Coronary artery (tissue), 2 donors: ENCODE data around the gene DLG3.

ENCODE experiments used
- DNase-seq: peaks from one replicate; pipeline ENCODE4 v3.0.0-alpha.2; 2017; ENCODE audit warnings: low spot score
- H3K27ac ChIP-seq, 2 donors: fragments of 200-600 bp; sonication (generic); one replicate each; pipeline ENCODE4 v1.5.1; 2016 to 2019
- H3K4me3 ChIP-seq: fragments of 200-600 bp; sonication (generic); 2 replicates; pipeline ENCODE4 v1.5.1; 2016; ENCODE audit warnings: mild to moderate bottlenecking, moderate library complexity
- TF ChIP-seq, protein P1 (sequence below): fragments of 200-600 bp; sonication (generic); IDR thresholded peaks from one replicate; pipeline ENCODE4 v1.5.1; 2019; ENCODE audit warnings: antibody characterized with exemption

DLG3 gene

DNA sequence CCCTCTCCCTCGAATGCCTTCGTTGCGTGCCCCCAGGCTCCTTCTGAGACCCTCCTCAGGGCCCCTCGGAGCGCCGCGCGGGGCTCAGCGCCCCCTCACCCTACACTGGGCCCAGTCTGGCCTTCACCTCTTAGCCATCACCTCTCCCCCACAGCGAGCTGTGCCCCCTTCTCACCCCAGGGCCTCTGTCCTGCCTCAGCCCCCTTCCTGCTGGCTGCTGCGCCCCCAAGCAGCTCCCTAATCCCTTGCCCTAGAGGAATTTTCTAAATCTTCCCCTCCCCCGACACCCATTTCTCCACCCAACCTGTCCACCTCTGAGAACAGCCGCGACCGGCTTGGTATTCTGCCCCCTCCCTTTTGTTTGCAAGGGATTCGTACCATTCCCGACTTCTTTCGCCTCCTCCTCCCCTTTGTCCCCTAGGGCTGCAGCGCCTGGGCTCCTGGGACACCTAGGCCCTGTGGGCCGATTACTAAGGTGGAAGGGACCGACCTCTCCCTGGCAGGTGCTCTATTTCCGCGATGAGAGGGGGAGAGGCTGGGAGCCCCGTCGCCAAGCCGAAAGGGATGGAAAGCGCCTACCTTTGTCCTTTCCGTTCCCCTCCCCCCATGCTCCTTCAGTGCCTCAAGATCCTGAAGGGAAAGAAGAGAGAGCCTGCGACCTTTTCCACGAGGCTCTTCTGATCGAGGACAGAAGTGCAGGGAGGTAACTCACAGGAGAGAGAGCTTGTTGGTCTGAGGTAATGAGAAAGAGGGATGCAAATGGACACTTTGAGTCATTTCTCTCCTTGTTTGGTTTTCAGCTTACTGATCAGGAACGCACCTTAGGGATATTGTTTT is 10.9 kb downstream of the DLG3 start:
- no peak for DNase-seq
- H3K4me3 ChIP-seq = peak overlapping the region; percentile 60
- peak overlapping the region; percentile 63 to 81 for H3K27ac ChIP-seq
- TF ChIP-seq, protein P1, sequence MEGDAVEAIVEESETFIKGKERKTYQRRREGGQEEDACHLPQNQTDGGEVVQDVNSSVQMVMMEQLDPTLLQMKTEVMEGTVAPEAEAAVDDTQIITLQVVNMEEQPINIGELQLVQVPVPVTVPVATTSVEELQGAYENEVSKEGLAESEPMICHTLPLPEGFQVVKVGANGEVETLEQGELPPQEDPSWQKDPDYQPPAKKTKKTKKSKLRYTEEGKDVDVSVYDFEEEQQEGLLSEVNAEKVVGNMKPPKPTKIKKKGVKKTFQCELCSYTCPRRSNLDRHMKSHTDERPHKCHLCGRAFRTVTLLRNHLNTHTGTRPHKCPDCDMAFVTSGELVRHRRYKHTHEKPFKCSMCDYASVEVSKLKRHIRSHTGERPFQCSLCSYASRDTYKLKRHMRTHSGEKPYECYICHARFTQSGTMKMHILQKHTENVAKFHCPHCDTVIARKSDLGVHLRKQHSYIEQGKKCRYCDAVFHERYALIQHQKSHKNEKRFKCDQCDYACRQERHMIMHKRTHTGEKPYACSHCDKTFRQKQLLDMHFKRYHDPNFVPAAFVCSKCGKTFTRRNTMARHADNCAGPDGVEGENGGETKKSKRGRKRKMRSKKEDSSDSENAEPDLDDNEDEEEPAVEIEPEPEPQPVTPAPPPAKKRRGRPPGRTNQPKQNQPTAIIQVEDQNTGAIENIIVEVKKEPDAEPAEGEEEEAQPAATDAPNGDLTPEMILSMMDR = no peak

DNA sequence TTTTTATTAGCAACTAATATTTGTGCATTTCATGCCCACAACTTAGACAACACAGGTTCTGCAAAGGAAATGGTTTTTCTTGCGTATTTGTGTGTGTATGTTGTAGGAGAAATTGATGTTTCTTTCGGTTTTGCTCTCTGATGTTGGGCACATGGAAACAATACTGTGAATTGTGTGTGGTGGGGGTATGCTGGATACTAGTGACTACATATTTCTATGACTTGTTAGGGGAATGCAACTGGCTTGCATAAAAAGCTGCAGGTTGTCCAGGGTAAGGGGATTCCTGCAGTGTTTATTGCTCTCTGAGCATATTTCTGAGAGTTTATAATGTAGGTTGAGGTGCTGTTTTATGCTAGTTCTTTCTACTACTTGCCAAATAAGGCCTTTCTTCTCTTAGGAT is 11.6 kb downstream of the DLG3 start:
- Histone ChIP-seq H3K4me3 (no peak overlapping the region), H3K27ac (no peak overlapping the region)
- no peak for DNase-seq
- TF ChIP-seq, protein P1 = no peak

DNA sequence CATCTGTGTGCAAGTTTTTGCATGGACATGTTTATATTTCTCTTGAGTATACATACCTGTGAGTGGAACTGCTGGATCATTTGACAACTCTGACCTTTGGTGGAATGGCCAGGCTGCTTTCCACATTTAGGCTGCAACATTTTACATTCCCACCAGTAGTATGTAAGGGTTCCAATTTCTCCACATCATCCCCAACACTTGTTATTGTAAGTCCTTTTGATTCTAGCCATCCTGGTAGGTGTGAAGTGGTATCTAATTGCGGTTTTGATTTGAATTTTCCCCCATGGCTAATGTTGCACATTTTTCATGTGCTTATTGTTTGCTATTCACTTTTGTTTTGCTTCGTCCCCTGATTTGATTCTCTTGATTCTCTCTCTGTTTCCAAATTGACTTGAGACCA is 16.4 kb downstream of the DLG3 start:
- TF ChIP-seq, protein P1 = no peak
- DNase-seq = no peak
- no peak overlapping the region for H3K27ac ChIP-seq
- H3K4me3 ChIP-seq = no peak overlapping the region

DNA sequence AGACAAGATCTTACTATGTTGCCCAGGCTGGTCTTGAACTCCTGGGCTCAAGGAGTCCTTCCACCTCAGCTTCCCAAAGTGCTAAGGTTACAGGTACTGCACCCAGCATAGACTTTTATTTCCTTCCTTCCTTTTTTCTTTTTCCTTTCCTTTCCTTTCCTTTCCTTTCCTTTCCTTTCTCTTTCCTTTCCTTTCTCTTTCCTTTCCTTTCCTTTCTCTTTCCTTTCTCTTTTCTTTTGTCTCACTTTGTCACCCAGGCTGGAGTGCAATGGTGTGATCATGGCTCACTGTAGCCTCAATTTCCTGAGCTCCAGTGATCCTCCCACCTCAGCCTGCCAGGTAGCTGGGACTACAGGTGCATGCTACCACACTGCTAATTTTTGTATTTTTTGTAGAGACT is 19.4 kb downstream of the DLG3 start:
- Histone ChIP-seq H3K4me3 (no peak overlapping the region), H3K27ac (no peak overlapping the region)
- TF ChIP-seq, protein P1 = no peak
- no peak for DNase-seq

DNA sequence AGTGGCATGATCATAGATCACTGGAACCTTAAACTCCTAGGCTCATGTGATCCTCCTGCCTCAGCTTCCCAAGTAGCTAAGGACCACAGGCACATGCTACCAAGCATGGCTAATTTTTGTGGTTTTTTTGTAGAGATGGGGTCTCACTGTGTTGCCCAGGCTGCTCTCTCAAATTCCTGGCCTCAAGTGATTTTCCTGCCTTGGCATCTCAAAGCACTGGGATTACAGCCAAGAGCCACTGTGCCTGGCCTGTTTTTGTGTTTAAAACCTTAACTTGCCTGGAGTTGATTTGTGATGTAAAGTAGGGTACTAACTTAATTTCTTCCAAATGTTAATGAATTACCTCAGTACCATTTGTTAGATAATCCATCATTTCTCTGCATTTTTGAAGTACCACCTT is 22.3 kb downstream of the DLG3 start:
- TF ChIP-seq, protein P1 = no peak
- H3K27ac ChIP-seq = no peak overlapping the region
- H3K4me3 ChIP-seq = no peak overlapping the region
- no peak for DNase-seq

DNA sequence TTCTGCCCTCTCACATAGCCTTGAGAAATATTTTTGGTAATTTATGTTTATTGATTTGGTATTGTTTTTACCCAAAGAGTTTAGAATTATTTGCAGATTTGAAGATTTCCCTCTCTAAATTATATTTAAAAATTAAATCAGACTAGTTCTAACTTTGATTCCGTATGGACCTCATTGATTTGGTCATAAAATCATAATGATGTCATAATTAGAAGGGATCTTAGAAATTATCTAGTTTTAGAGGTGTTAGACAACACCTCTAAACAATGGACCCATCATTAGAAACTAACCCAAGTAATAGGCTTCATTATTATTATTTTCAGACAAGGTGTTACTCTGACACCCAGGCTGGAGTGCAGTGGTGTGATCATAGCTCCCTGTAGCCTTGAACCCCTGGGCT is 24.1 kb downstream of the DLG3 start:
- Histone ChIP-seq H3K27ac (no peak overlapping the region), H3K4me3 (no peak overlapping the region)
- DNase-seq = no peak
- TF ChIP-seq, protein P1 = no peak

DNA sequence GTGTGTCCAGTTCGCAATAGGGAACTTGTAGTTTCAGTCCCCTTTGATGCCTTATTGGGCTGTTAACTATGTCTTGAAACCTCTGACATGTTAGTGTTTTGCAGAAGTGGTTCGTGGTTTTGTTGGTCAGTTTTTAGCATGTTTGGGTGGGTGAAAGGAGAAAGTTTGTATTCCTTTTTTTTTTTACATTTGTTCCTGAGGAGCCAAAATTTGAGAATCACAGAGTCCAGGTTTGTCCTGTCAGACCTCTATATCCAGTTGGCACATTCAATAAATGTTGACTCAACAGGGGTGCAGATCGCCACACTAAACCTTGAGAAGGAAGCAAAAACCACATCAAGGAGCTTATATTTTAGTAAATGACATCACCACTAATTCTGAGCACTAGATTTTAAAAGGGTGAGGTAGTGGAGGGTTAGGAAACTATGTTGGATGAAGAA is 26.2 kb downstream of the DLG3 start:
- H3K27ac ChIP-seq = no peak overlapping the region
- TF ChIP-seq, protein P1 = no peak
- no peak for DNase-seq
- no peak overlapping the region for H3K4me3 ChIP-seq
